PFSK-1 (cell line): Measurements from ENCODE around the gene KLF16.

ENCODE experiments used
- POLR2AphosphoS5 ChIP-seq: IDR thresholded peaks from 2 replicates; pipeline ENCODE4 v1.6.1; 2012; ENCODE audit warnings: low read depth, mild to moderate bottlenecking, control low read depth, low read length, moderate library complexity
- REST ChIP-seq, 2 experiments: IDR thresholded peaks; 2 replicates each; pipeline versions ENCODE4 v1.6.1 to v1.8.0; 2011 to 2012; ENCODE audit warnings: low read depth in 2 of 2, low read length in 2 of 2, control low read depth in 1 of 2, inconsistent platforms in 1 of 2, mild to moderate bottlenecking in 1 of 2, moderate library complexity in 1 of 2; ENCODE audit not compliant: insufficient read depth in 1 of 2
- SIN3A ChIP-seq: IDR thresholded peaks from 2 replicates; pipeline ENCODE4 v1.6.1; 2012; ENCODE audit warnings: mild to moderate bottlenecking, low read length, moderate library complexity, borderline replicate concordance; ENCODE audit not compliant: insufficient read depth
- TAF1 ChIP-seq: IDR thresholded peaks from 2 replicates; pipeline ENCODE4 v1.6.1; 2012; ENCODE audit warnings: low read length, control low read depth, borderline replicate concordance; ENCODE audit not compliant: insufficient read depth

GRCh38 chr19:1912760-1913505 is 49.6 kb upstream of the KLF16 start:
- TF ChIP-seq REST (IDR thresholded peaks at IDR 0.05; ENCODE audit: insufficient read depth in 1 of 2, low read depth in 2 of 2, low read length in 2 of 2) = no peak
- no peak for TF ChIP-seq POLR2AphosphoS5
- TF ChIP-seq TAF1 = no peak
- no peak for TF ChIP-seq SIN3A
